Mesothelial cell of epicardium (in vitro differentiated cells): ENCODE measurements around the gene E2F3. TPM values are rescaled to one million over a fixed set of nuclear protein-coding genes. Genes with fewer than 3 reads are reported as not detected.

Source experiments
- DNase-seq, 2 experiments: peaks; one replicate each; pipeline ENCODE4 v3.0.0; 2021; ENCODE audit warnings: low spot score in 2 of 2; ENCODE audit not compliant: unreplicated experiment in 2 of 2
- H3K27ac Mint-ChIP-seq: 2 replicates; pipeline ENCODE4 v1.8.0; 2021; ENCODE audit warnings: mixed read lengths
- H3K27me3 Mint-ChIP-seq: 2 replicates; pipeline ENCODE4 v1.8.0; 2021; ENCODE audit warnings: low read depth, mixed read lengths
- H3K36me3 Mint-ChIP-seq: 2 replicates; pipeline ENCODE4 v1.8.0; 2021; ENCODE audit warnings: mixed read lengths
- H3K4me1 Mint-ChIP-seq: 2 replicates; pipeline ENCODE4 v1.8.0; 2021; ENCODE audit warnings: mixed read lengths
- H3K4me3 Mint-ChIP-seq: 2 replicates; pipeline ENCODE4 v1.8.0; 2021; ENCODE audit warnings: mild to moderate bottlenecking, moderate library complexity, mixed read lengths
- H3K9me3 Mint-ChIP-seq: 2 replicates; pipeline ENCODE4 v1.8.0; 2021; ENCODE audit warnings: mixed read lengths
- CTCF ChIP-seq: fragments of 200-600 bp; sonication (generic); IDR thresholded peaks from one replicate; pipeline ENCODE4 v1.5.0; 2021; ENCODE audit warnings: antibody characterized with exemption; ENCODE audit not compliant: unreplicated experiment
- total RNA-seq: library from RNA; stranded (reverse); gene quantifications from 3 replicates; pipeline ENCODE4 v1.2.1, GENCODE V29; 2021

E2F3 gene
- total RNA-seq, 1 donor from 2014 or later, result 24.2 TPM

GRCh38 chr6:20370393-20370792, 31.3 kb upstream of the E2F3 start:
- Mint-ChIP-seq H3K27me3 (no peaks in the 10 kb centered on the region), H3K9me3 (peaks cover 7% of the 10 kb centered on the region), H3K27ac (no peak overlapping the region), H3K4me1 (peaks cover 8% of the 10 kb centered on the region), H3K4me3 (no peak overlapping the region), H3K36me3 (no peaks in the 10 kb centered on the region)
- TF ChIP-seq CTCF, result no peak
- DNase-seq, result no peak

- peaks cover 7% of the 10 kb centered on the region for H3K9me3 Mint-ChIP-seq
- H3K27ac Mint-ChIP-seq, result no peak overlapping the region
- no peaks in the 10 kb centered on the region for H3K27me3 Mint-ChIP-seq
- no peaks in the 10 kb centered on the region for H3K36me3 Mint-ChIP-seq
- no peak for TF ChIP-seq CTCF
- peaks cover 8% of the 10 kb centered on the region for H3K4me1 Mint-ChIP-seq
- H3K4me3 Mint-ChIP-seq, result no peak overlapping the region
- DNase-seq, result no peak
Measured at GRCh38 chr6:20370801-20371200, 30.9 kb upstream of the E2F3 start.

GRCh38 chr6:20375436-20375835, 26.2 kb upstream of the E2F3 start:
- Mint-ChIP-seq H3K36me3 (no peaks in the 10 kb centered on the region), H3K4me1 (peaks cover 11% of the 10 kb centered on the region), H3K27me3 (no peaks in the 10 kb centered on the region), H3K27ac (no peak overlapping the region), H3K4me3 (no peak overlapping the region), H3K9me3 (peaks cover 4% of the 10 kb centered on the region)
- TF ChIP-seq CTCF, result no peak
- no peak for DNase-seq

GRCh38 chr6:20377623-20378265, 23.9 kb upstream of the E2F3 start:
- peaks cover 9% of the 10 kb centered on the region for H3K9me3 Mint-ChIP-seq
- no peaks in the 10 kb centered on the region for H3K36me3 Mint-ChIP-seq
- H3K27ac Mint-ChIP-seq, result no peak overlapping the region
- H3K27me3 Mint-ChIP-seq, result no peaks in the 10 kb centered on the region
- DNase-seq, result no peak
- no peak overlapping the region for H3K4me3 Mint-ChIP-seq
- peaks cover 11% of the 10 kb centered on the region for H3K4me1 Mint-ChIP-seq
- TF ChIP-seq CTCF, result no peak

GRCh38 chr6:20379231-20379630, 22.4 kb upstream of the E2F3 start:
- no peaks in the 10 kb centered on the region for H3K27me3 Mint-ChIP-seq
- TF ChIP-seq CTCF, result no peak
- no peak overlapping the region for H3K27ac Mint-ChIP-seq

GRCh38 chr6:20386218-20386617, 15.5 kb upstream of the E2F3 start:
- H3K4me3 Mint-ChIP-seq, result no peak overlapping the region

More at GRCh38 chr6:20379231-20379630, 22.4 kb upstream of the E2F3 start:
- DNase-seq, result no peak
- peaks cover 11% of the 10 kb centered on the region for H3K4me1 Mint-ChIP-seq
- peaks cover 9% of the 10 kb centered on the region for H3K9me3 Mint-ChIP-seq
- no peak overlapping the region for H3K4me3 Mint-ChIP-seq
- no peaks in the 10 kb centered on the region for H3K36me3 Mint-ChIP-seq

More at GRCh38 chr6:20386218-20386617, 15.5 kb upstream of the E2F3 start:
- Mint-ChIP-seq H3K4me1 (no peaks in the 10 kb centered on the region), H3K27ac (no peak overlapping the region), H3K9me3 (peaks cover 4% of the 10 kb centered on the region), H3K27me3 (no peaks in the 10 kb centered on the region), H3K36me3 (no peaks in the 10 kb centered on the region)
- TF ChIP-seq CTCF, result no peak
- no peak for DNase-seq
